ENCODE data around the gene C1S.

Gene C1S

GRCh38 chr12:7099290-7099996, 38.9 kb downstream of the C1S start:
- TF ChIP-seq CREB1 (IDR thresholded peaks at IDR 0.05; ENCODE audit: low read depth) (no peak), ZBTB7A (IDR thresholded peaks at IDR 0.05; ENCODE audit: low read depth) (no peak), MAX (IDR thresholded peaks at IDR 0.05) (no peak), RAD21 (IDR thresholded peaks at IDR 0.05; ENCODE audit: low read depth) (no peak), REST (IDR thresholded peaks at IDR 0.05; ENCODE audit: low read depth) (no peak), FOXM1 (IDR thresholded peaks at IDR 0.05; ENCODE audit: borderline replicate concordance, low read depth) (no peak), TAF1 (IDR thresholded peaks at IDR 0.05; ENCODE audit: low read depth) (no peak), EGR1 (IDR thresholded peaks at IDR 0.05) (no peak), CEBPB (IDR thresholded peaks at IDR 0.05) (no peak), TCF12 (IDR thresholded peaks at IDR 0.05; ENCODE audit: low read depth) (no peak), TEAD4 (IDR thresholded peaks at IDR 0.05) (no peak), NFIC (IDR thresholded peaks at IDR 0.05) (no peak), EP300 (IDR thresholded peaks at IDR 0.05; ENCODE audit: borderline replicate concordance) (no peak), YY1 (IDR thresholded peaks at IDR 0.05; ENCODE audit: low read depth) (no peak), USF1 (IDR thresholded peaks at IDR 0.05) (no peak)

GRCh38 chr12:7100239-7100638, 39.7 kb downstream of the C1S start:
- TF ChIP-seq USF1 (IDR thresholded peaks at IDR 0.05): no peak
- no peak for TF ChIP-seq NFIC (IDR thresholded peaks at IDR 0.05)
- TF ChIP-seq TEAD4 (IDR thresholded peaks at IDR 0.05): no peak
- no peak for TF ChIP-seq YY1 (IDR thresholded peaks at IDR 0.05; ENCODE audit: low read depth)
- no peak for TF ChIP-seq TCF12 (IDR thresholded peaks at IDR 0.05; ENCODE audit: low read depth)
- no peak for TF ChIP-seq CREB1 (IDR thresholded peaks at IDR 0.05; ENCODE audit: low read depth)
- TF ChIP-seq RAD21 (IDR thresholded peaks at IDR 0.05; ENCODE audit: low read depth): no peak

- TF ChIP-seq YY1 (IDR thresholded peaks at IDR 0.05; ENCODE audit: low read depth) (no peak), EP300 (IDR thresholded peaks at IDR 0.05; ENCODE audit: borderline replicate concordance) (no peak), CEBPB (IDR thresholded peaks at IDR 0.05) (no peak), MAX (IDR thresholded peaks at IDR 0.05) (no peak), TCF12 (IDR thresholded peaks at IDR 0.05; ENCODE audit: low read depth) (no peak)
These were observed 40.7 kb downstream of the C1S start for GRCh38 chr12:7101047-7101693.

GRCh38 chr12:7101694-7102131, 41.2 kb downstream of the C1S start:
- TF ChIP-seq CREB1 (IDR thresholded peaks at IDR 0.05; ENCODE audit: low read depth): no peak

GRCh38 chr12:7102582-7102981, 42.1 kb downstream of the C1S start:
- no peak for TF ChIP-seq FOXM1 (IDR thresholded peaks at IDR 0.05; ENCODE audit: borderline replicate concordance, low read depth)
- no peak for TF ChIP-seq RAD21 (IDR thresholded peaks at IDR 0.05; ENCODE audit: low read depth)
- TF ChIP-seq EGR1 (IDR thresholded peaks at IDR 0.05): no peak
- no peak for TF ChIP-seq NFIC (IDR thresholded peaks at IDR 0.05)
- TF ChIP-seq TCF12 (IDR thresholded peaks at IDR 0.05; ENCODE audit: low read depth): no peak
- no peak for TF ChIP-seq TAF1 (IDR thresholded peaks at IDR 0.05; ENCODE audit: low read depth)
- no peak for TF ChIP-seq YY1 (IDR thresholded peaks at IDR 0.05; ENCODE audit: low read depth)
- TF ChIP-seq CREB1 (IDR thresholded peaks at IDR 0.05; ENCODE audit: low read depth): no peak

GRCh38 chr12:7103837-7104584, 43.5 kb downstream of the C1S start:
- TF ChIP-seq REST (IDR thresholded peaks at IDR 0.05; ENCODE audit: low read depth): no peak
- TF ChIP-seq USF1 (IDR thresholded peaks at IDR 0.05): no peak
- no peak for TF ChIP-seq EP300 (IDR thresholded peaks at IDR 0.05; ENCODE audit: borderline replicate concordance)
- no peak for TF ChIP-seq NFIC (IDR thresholded peaks at IDR 0.05)
- no peak for TF ChIP-seq FOXM1 (IDR thresholded peaks at IDR 0.05; ENCODE audit: borderline replicate concordance, low read depth)
- no peak for TF ChIP-seq ZBTB7A (IDR thresholded peaks at IDR 0.05; ENCODE audit: low read depth)
- no peak for TF ChIP-seq TCF12 (IDR thresholded peaks at IDR 0.05; ENCODE audit: low read depth)
- TF ChIP-seq EGR1 (IDR thresholded peaks at IDR 0.05): no peak
- no peak for TF ChIP-seq MAX (IDR thresholded peaks at IDR 0.05)
- TF ChIP-seq RAD21 (IDR thresholded peaks at IDR 0.05; ENCODE audit: low read depth): no peak
- no peak for TF ChIP-seq CREB1 (IDR thresholded peaks at IDR 0.05; ENCODE audit: low read depth)
- TF ChIP-seq TAF1 (IDR thresholded peaks at IDR 0.05; ENCODE audit: low read depth): no peak
- no peak for TF ChIP-seq YY1 (IDR thresholded peaks at IDR 0.05; ENCODE audit: low read depth)
- no peak for TF ChIP-seq TEAD4 (IDR thresholded peaks at IDR 0.05)
- TF ChIP-seq CEBPB (IDR thresholded peaks at IDR 0.05): no peak
